GM23338 (cell line): Measurements from ENCODE around the gene C1QL4. TPM values are rescaled to one million over a fixed set of nuclear protein-coding genes. Genes with fewer than 3 reads are reported as not detected.

Source experiments
- ATAC-seq: fragments of 200-7000 bp; cut with Tn5 transposase; 3 replicates; pipeline ENCODE4 v1.9.1; 2020
- DNase-seq: peaks from one replicate; pipeline ENCODE4 v3.0.0-alpha.2; 2015; ENCODE audit warnings: low spot score
- H2AFZ ChIP-seq: fragments of 200-600 bp; sonication (generic); 2 replicates; pipeline ENCODE4 v1.8.0; 2016; ENCODE audit warnings: antibody characterized with exemption, mild to moderate bottlenecking, moderate library complexity
- H3F3A ChIP-seq: fragments of 200-600 bp; sonication (generic); replicated peaks from 2 replicates; pipeline ENCODE4 v1.8.0; 2017; ENCODE audit warnings: antibody characterized with exemption, mixed run types, low read depth
- H3K27ac ChIP-seq: fragments of 200-600 bp; sonication (generic); 2 replicates; pipeline ENCODE4 v1.6.1; 2016; ENCODE audit warnings: low read depth
- H3K27me3 ChIP-seq: fragments of 200-600 bp; sonication (generic); 2 replicates; pipeline ENCODE4 v1.8.0; 2016; ENCODE audit warnings: mild to moderate bottlenecking, mixed run types, moderate library complexity; ENCODE audit not compliant: insufficient read depth
- H3K36me3 ChIP-seq: fragments of 200-600 bp; sonication (generic); 2 replicates; pipeline ENCODE4 v1.8.0; 2016; ENCODE audit warnings: mild to moderate bottlenecking; ENCODE audit not compliant: insufficient read depth
- H3K4me1 ChIP-seq: fragments of 200-600 bp; sonication (generic); 2 replicates; pipeline ENCODE4 v1.8.0; 2016; ENCODE audit warnings: mild to moderate bottlenecking, moderate library complexity; ENCODE audit not compliant: insufficient read depth
- H3K4me2 ChIP-seq: fragments of 200-600 bp; sonication (generic); 2 replicates; pipeline ENCODE4 v1.7.1; 2017; ENCODE audit warnings: mixed run types
- H3K4me3 ChIP-seq: fragments of 200-600 bp; sonication (generic); 2 replicates; pipeline ENCODE4 v1.6.1; 2016; ENCODE audit warnings: mixed run types
- H3K79me2 ChIP-seq: fragments of 200-600 bp; sonication (generic); replicated peaks from 2 replicates; pipeline ENCODE4 v1.8.0; 2017; ENCODE audit warnings: mild to moderate bottlenecking; ENCODE audit not compliant: insufficient read depth
- H3K9me2 ChIP-seq: fragments of 200-600 bp; sonication (generic); 2 replicates; pipeline ENCODE4 v1.8.0; 2017; ENCODE audit not compliant: insufficient read depth
- H4K20me1 ChIP-seq: fragments of 200-600 bp; sonication (generic); replicated peaks from 2 replicates; pipeline ENCODE4 v1.8.0; 2017; ENCODE audit warnings: mild to moderate bottlenecking; ENCODE audit not compliant: insufficient read depth
- H3K27ac Mint-ChIP-seq: 2 replicates; pipeline ENCODE4 v1.8.0; 2020; ENCODE audit warnings: inconsistent platforms, mild to moderate bottlenecking, moderate library complexity, mixed read lengths
- H3K27me3 Mint-ChIP-seq: 3 replicates; pipeline ENCODE4 v1.8.0; 2022; ENCODE audit warnings: low read depth, mild to moderate bottlenecking, moderate library complexity, mixed read lengths, inconsistent platforms; ENCODE audit not compliant: insufficient read depth, poor library complexity
- H3K36me3 Mint-ChIP-seq: 3 replicates; pipeline ENCODE4 v1.8.0; 2021; ENCODE audit warnings: low read depth, mild to moderate bottlenecking, inconsistent platforms, moderate library complexity, mixed read lengths
- H3K4me1 Mint-ChIP-seq: 3 replicates; pipeline ENCODE4 v1.8.0; 2020; ENCODE audit warnings: mild to moderate bottlenecking, inconsistent platforms, mixed read lengths
- H3K4me3 Mint-ChIP-seq: 3 replicates; pipeline ENCODE4 v1.8.0; 2021; ENCODE audit warnings: moderate library complexity, mild to moderate bottlenecking, inconsistent platforms, mixed read lengths
- H3K9me3 Mint-ChIP-seq: 3 replicates; pipeline ENCODE4 v1.8.0; 2020; ENCODE audit warnings: moderate library complexity, mild to moderate bottlenecking, inconsistent platforms, mixed read lengths
- CREB1 ChIP-seq: fragments of 250-450 bp; sonication (Bioruptor Pico); IDR thresholded peaks from 2 replicates; pipeline ENCODE4 v1.5.0; 2020; ENCODE audit warnings: low read depth, mild to moderate bottlenecking, moderate library complexity
- CTCF ChIP-seq, 2 experiments: fragments of 200-600 bp in 1 of 2; sonication (generic) in 1 of 2; conservative IDR thresholded peaks; 2 replicates each; pipeline versions ENCODE4 v1.5.1 to v1.6.1; 2016 to 2017; ENCODE audit warnings: antibody characterized with exemption in 2 of 2, low read depth in 2 of 2, mild to moderate bottlenecking in 2 of 2, moderate library complexity in 1 of 2
- EZH2 ChIP-seq: fragments of 200-600 bp; sonication (generic); IDR thresholded peaks from one replicate; pipeline ENCODE4 v1.8.0; 2017; ENCODE audit warnings: antibody characterized with exemption, mild to moderate bottlenecking, low read depth; ENCODE audit not compliant: unreplicated experiment
- EZH2phosphoT487 ChIP-seq: fragments of 200-600 bp; sonication (generic); IDR thresholded peaks from one replicate; pipeline ENCODE4 v1.8.1; 2018; ENCODE audit warnings: antibody characterized with exemption; ENCODE audit not compliant: unreplicated experiment
- JUNB ChIP-seq: IDR thresholded peaks from one replicate; pipeline ENCODE4 v1.6.1; 2016; ENCODE audit warnings: antibody characterized with exemption; ENCODE audit not compliant: unreplicated experiment
- polyA plus RNA-seq: library from polyadenylated mRNA; unstranded; fragments of >200 nt; fragmentation: Nextera tagmentation; extraction: Ambion mirVana; gene quantifications from 2 replicates; pipeline ENCODE4 v1.2.1, GENCODE V29; 2016
- total RNA-seq: library from RNA; depleted of rRNA; stranded (reverse); fragments of >200 nt; shearing (Covaris generic); gene quantifications from 2 replicates; pipeline ENCODE4 v1.2.3, GENCODE V29; 2014

The C1QL4 gene
- total and polyA plus RNA-seq, 2 experiments from 2014 or later: not detected

- Histone ChIP-seq H3K4me3 (peak overlapping the region; percentile 58), H3K36me3 (no peaks in the 10 kb centered on the region), H4K20me1 (peaks cover 14% of the 10 kb centered on the region), H3K9me2 (no peaks in the 10 kb centered on the region), H3K4me2 (peak overlapping the region; percentile 86), H3K79me2 (no peaks in the 10 kb centered on the region), H3K27ac (no peak overlapping the region), H2AFZ (peak overlapping the region; percentile 93), H3F3A (peaks cover 40% of the 10 kb centered on the region), H3K27me3 (peaks cover 100% of the 10 kb centered on the region), H3K4me1 (peaks cover 45% of the 10 kb centered on the region)
- peaks cover 98% of the 10 kb centered on the region for H3K27me3 Mint-ChIP-seq
- H3K9me3 Mint-ChIP-seq: peaks cover 5% of the 10 kb centered on the region; the same call in 2 of the 3 replicates
- peak; percentile 1 for ATAC-seq
- TF ChIP-seq EZH2 (peak; percentile 54), CTCF (conservative IDR thresholded peaks at IDR 0.05; ENCODE audit: low read depth in 2 of 2) (0 out of 4 replicates have a peak, but pooled peaks of 1 of the 2 experiments have one; percentile 4), CREB1 (CRISPR knock-in tag) (peak; percentile 21; the same call in 1 of the 2 replicates), EZH2phosphoT487 (no peak)
- H3K4me3 Mint-ChIP-seq: no peak overlapping the region
- peaks cover 67% of the 10 kb centered on the region for H3K4me1 Mint-ChIP-seq
- DNase-seq: peak; percentile 29
- no peak overlapping the region for H3K27ac Mint-ChIP-seq
- peaks cover 7% of the 10 kb centered on the region for H3K36me3 Mint-ChIP-seq
These were observed 888 bp downstream of the C1QL4 start for GRCh38 chr12:49335955-49336644.

GRCh38 chr12:49335118-49335954, 1.7 kb downstream of the C1QL4 start:
- Histone ChIP-seq H3F3A (peaks cover 38% of the 10 kb centered on the region), H3K4me3 (no peak overlapping the region), H3K4me1 (peaks cover 38% of the 10 kb centered on the region), H3K27ac (no peak overlapping the region), H4K20me1 (peaks cover 14% of the 10 kb centered on the region), H3K36me3 (no peaks in the 10 kb centered on the region), H3K9me2 (no peaks in the 10 kb centered on the region), H3K4me2 (peak overlapping the region; percentile 86; the same call in 1 of the 2 replicates), H3K27me3 (peaks cover 94% of the 10 kb centered on the region), H3K79me2 (no peaks in the 10 kb centered on the region), H2AFZ (no peak overlapping the region)
- DNase-seq (no peak), ATAC-seq (no peak)
- Mint-ChIP-seq H3K4me3 (peak overlapping the region; percentile 39; the same call in 1 of the 3 replicates), H3K27me3 (peaks cover 96% of the 10 kb centered on the region), H3K9me3 (peaks cover 5% of the 10 kb centered on the region; the same call in 2 of the 3 replicates), H3K27ac (no peak overlapping the region), H3K4me1 (peaks cover 59% of the 10 kb centered on the region), H3K36me3 (peaks cover 10% of the 10 kb centered on the region)
- TF ChIP-seq JUNB (no peak), EZH2 (peak; percentile 95), EZH2phosphoT487 (peak; percentile 79)
